Stimulated activated naive CD8-positive, alpha-beta T cell treated with anti-CD3 and anti-CD28 coated beads, Interleukin-15, amount 100 ng/mL, for 72 hours (primary cell): ENCODE measurements around the gene C1QTNF5.

Experiments used
- ATAC-seq: fragments of 150-1000 bp; cut with Tn5 transposase; 2 replicates; pipeline ENCODE4 v1.10.0; 2021; ENCODE audit warnings: mild to moderate bottlenecking, moderate library complexity
- DNase-seq, 2 donors: peaks; one replicate each; pipeline ENCODE4 v3.0.0; 2021 to 2022
- H3K27ac Mint-ChIP-seq, 2 donors: one replicate each; pipeline ENCODE4 v1.8.0; 2022; ENCODE audit warnings: mild to moderate bottlenecking in 2 of 2, mixed read lengths in 2 of 2, moderate library complexity in 2 of 2
- H3K27me3 Mint-ChIP-seq: one replicate; pipeline ENCODE4 v1.8.0; 2022; ENCODE audit warnings: mixed read lengths
- H3K4me1 Mint-ChIP-seq: one replicate; pipeline ENCODE4 v1.8.0; 2022; ENCODE audit warnings: mild to moderate bottlenecking, mixed read lengths
- H3K4me3 Mint-ChIP-seq, 2 donors: one replicate each; pipeline ENCODE4 v1.8.0; 2022; ENCODE audit warnings: mild to moderate bottlenecking in 2 of 2, mixed read lengths in 2 of 2, moderate library complexity in 1 of 2
- H3K9me3 Mint-ChIP-seq, 2 donors: one replicate each; pipeline ENCODE4 v1.8.0; 2022; ENCODE audit warnings: mixed read lengths in 2 of 2

C1QTNF5 gene

DNA sequence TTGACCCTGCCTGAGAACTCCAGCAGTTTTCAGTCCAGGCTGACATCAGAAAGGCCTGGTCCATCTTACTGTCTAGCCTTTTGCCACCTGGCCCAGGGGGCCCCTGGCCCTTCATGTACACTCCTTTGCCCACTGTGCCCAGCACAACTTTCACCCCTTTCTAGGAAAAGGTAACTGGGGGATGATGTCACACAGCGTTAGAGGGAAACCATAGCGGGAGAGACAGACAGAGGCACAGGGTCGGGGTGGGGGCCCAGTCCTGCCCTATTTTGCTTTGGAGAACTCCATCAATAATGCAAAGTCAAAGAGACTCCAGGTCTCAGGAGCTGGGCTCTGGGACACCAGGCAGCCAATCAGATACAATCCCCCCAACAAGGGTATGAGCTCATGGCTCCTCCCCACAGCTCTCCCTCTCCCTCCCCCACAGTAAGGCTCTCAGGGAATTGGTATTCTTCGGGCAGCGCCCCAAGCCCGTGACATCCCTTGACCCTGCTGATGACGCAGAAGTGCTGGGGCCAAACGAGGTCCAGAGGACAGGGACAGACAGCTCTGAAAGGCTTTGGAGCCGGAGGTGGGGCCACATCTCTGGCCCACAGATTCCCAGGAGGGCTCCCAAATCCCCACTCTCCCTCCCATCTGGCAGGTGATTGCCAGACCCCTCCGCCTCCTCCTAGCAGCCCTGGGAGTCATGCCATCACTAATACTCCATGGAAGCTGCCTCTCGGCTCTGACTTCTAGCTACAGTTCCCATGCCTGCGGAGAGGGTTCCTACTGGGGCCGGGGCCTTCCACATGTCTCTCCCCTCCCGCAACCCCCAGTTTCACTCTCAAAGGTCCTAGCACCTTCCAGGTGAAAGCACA is 34.9 kb upstream of the C1QTNF5 start:
- Mint-ChIP-seq H3K27ac (no peak overlapping the region), H3K4me1 (peaks cover 27% of the 10 kb centered on the region), H3K9me3 (no peaks in the 10 kb centered on the region), H3K4me3 (no peak overlapping the region), H3K27me3 (peaks cover 11% of the 10 kb centered on the region)
- DNase-seq (no peak), ATAC-seq (no peak)

- ATAC-seq (no peak), DNase-seq (no peak)
- Mint-ChIP-seq H3K4me3 (no peak overlapping the region), H3K9me3 (no peaks in the 10 kb centered on the region), H3K27ac (no peak overlapping the region), H3K27me3 (peaks cover 19% of the 10 kb centered on the region), H3K4me1 (peaks cover 27% of the 10 kb centered on the region)
Observed at GRCh38 chr11:119374632-119375336, 34.1 kb upstream of the C1QTNF5 start.

DNA sequence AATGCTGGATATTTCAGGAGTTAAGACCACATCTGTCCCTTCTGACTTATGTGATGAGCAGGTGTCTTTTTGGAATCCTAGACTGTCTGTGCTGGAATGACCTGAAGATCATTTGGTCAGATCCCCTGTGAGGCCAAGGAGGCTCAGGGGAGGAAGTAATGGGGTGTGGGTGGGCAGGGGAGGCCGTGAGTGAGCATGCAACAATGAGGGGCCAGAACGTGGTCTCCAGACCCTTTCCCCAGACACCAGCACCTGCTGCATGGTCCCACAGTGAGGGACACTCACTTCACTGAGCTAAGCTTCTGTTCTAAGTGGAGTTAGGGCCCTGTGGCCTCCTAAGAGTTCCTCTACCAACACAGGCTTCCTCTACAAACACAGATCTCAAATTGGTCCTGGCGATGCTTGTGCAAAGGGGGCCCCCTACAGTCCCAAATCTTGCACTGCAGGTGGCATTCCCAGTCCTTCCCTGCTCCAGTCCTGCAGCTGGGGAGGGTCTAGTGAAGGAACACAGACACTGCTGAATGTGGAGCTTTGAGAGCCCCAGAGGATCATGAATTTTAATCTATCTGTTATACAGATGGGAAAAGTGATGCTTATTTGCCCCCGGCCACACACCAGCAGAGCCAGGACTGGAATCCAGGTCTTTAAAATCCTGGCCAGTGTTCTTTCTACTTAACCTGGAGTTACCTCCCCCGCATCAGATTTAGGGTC is 33.4 kb upstream of the C1QTNF5 start:
- Mint-ChIP-seq H3K27ac (no peak overlapping the region), H3K27me3 (peaks cover 26% of the 10 kb centered on the region), H3K9me3 (no peaks in the 10 kb centered on the region), H3K4me1 (peaks cover 27% of the 10 kb centered on the region), H3K4me3 (no peak overlapping the region)
- DNase-seq (no peak), ATAC-seq (no peak)

- peak; percentile 33 for ATAC-seq
- H3K4me1 Mint-ChIP-seq = peaks cover 25% of the 10 kb centered on the region
- H3K27ac Mint-ChIP-seq = peak overlapping the region in 1 of 2 donors; percentile 69
- H3K9me3 Mint-ChIP-seq = no peaks in the 10 kb centered on the region
- H3K27me3 Mint-ChIP-seq = peaks cover 33% of the 10 kb centered on the region
- no peak for DNase-seq
- no peak overlapping the region for H3K4me3 Mint-ChIP-seq
Observed at GRCh38 chr11:119373059-119373920, 32.6 kb upstream of the C1QTNF5 start.

DNA sequence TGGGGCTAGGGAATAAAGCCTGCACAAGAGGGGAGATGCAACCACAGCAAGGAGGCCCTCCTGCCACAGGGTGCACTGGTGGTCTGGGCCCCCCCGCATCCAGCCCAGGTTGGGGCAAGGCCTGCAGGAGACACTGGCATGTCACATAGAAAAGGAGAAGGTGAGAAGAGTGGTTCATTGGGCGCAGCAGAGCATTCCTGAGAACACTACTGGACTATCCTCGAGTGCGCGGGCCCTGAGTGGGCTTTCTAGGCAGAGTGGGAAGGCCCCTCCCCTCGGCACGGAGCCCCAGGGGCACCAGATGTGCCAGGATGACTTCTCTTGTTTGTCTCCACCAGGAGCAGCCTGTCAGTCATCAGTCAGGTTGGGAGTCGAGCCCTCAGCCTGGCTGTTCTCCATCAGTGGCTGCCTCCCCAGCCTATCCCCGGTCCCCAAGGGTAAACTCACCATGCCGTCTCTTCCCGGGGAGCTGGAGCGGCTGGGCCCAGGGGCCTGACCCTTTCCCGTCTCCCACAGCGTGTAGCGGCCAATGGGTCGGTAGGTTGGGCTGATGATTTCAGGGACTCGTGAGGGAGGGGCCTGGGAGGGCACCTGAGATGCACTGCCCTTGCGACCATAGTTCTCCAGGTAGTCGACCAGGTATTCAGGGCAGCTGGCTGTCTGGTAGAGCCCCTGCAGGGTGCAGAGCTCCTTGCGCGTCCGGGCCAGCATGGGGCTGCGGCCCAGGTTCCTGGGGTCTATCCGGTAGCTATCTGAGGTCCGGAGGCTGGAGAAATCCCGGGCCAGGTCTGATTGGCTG is 31.8 kb upstream of the C1QTNF5 start:
- ATAC-seq = no peak
- peaks cover 17% of the 10 kb centered on the region for H3K4me1 Mint-ChIP-seq
- H3K27ac Mint-ChIP-seq = no peak overlapping the region
- no peak for DNase-seq
- peaks cover 41% of the 10 kb centered on the region for H3K27me3 Mint-ChIP-seq
- H3K9me3 Mint-ChIP-seq = no peaks in the 10 kb centered on the region
- H3K4me3 Mint-ChIP-seq = no peak overlapping the region

GRCh38 chr11:119371778-119372182 is 31.1 kb upstream of the C1QTNF5 start:
- no peak overlapping the region for H3K27ac Mint-ChIP-seq
- no peak overlapping the region for H3K4me3 Mint-ChIP-seq
- no peaks in the 10 kb centered on the region for H3K9me3 Mint-ChIP-seq
- no peak for ATAC-seq
- no peak for DNase-seq
- H3K27me3 Mint-ChIP-seq = peaks cover 48% of the 10 kb centered on the region
- peaks cover 13% of the 10 kb centered on the region for H3K4me1 Mint-ChIP-seq

- Mint-ChIP-seq H3K9me3 (no peaks in the 10 kb centered on the region), H3K4me1 (peaks cover 13% of the 10 kb centered on the region), H3K27me3 (peaks cover 54% of the 10 kb centered on the region), H3K4me3 (no peak overlapping the region), H3K27ac (no peak overlapping the region)
- ATAC-seq (no peak), DNase-seq (no peak)
Observed at GRCh38 chr11:119371067-119371601, 30.5 kb upstream of the C1QTNF5 start.

DNA sequence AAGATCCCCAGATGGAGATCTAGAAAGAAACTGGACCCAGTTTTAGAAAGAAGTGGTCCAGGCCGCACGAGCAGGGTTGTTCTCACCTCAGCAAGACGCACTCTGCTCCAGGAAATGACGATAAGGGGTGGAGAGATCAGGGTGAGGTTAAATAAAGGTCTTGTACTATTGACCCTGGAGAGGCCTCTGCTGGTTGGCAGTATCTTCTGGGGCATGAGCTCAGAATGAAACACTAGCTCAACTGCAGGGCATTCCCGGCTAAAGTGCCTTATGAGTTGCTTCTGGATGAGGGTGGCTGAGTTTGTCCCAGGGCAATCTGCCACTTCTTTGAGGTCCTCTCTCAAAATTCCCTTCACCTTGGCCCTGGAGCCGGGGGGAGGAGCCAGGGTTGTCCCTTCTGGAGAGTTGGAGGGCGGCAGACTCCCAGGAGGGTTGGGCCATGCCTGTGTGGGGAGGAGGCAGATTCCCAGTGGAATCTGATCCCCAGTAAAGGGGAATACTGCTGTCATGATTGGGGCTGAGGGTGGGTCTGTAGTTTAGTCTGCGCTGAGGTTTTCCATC is 29.9 kb upstream of the C1QTNF5 start:
- H3K9me3 Mint-ChIP-seq = no peaks in the 10 kb centered on the region
- H3K4me1 Mint-ChIP-seq = peaks cover 13% of the 10 kb centered on the region
- DNase-seq (no peak), ATAC-seq (no peak)
- H3K27ac Mint-ChIP-seq = no peak overlapping the region
- peaks cover 60% of the 10 kb centered on the region for H3K27me3 Mint-ChIP-seq
- no peak overlapping the region for H3K4me3 Mint-ChIP-seq

DNA sequence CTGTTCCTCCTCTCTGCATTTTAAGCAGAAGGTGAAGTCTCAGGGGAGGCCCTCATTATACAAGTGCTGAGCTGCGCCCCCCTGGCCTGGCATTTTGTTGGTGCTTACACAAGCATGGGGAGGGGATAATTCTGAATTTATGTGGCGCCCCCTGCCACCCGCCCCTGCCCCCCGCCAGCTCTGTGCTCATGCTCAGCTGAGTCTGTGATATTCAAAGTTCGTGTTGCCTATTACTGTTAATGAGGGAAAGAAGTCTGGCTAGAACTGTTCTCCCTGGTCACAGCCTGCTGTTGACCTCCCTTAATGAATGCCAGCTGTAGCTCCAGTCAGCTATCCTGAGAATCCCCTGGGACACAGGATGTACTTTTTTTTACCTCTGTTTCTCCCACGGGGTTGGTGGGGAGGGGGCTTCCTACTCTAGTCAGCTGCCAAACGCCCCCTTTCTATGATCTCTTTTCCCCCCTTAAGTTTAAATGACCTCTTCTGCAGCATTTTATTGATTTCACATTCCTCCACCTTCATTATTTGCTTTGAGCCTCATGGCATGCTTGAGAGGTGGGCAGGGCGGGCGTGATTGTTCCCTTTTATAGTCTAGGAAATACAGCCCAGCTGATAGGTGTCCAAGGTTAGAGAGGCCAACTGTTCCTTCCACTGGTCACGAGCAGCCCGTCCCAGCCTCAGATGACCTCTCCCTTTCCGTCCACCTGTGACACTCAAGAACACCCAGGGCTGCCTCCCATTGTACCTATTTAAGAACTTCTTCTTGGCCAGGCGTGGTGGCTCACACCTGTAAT is 28.6 kb upstream of the C1QTNF5 start:
- Mint-ChIP-seq H3K4me1 (peaks cover 20% of the 10 kb centered on the region), H3K4me3 (no peak overlapping the region), H3K27ac (no peak overlapping the region), H3K27me3 (peaks cover 72% of the 10 kb centered on the region), H3K9me3 (no peaks in the 10 kb centered on the region)
- ATAC-seq (no peak), DNase-seq (no peak)

DNA sequence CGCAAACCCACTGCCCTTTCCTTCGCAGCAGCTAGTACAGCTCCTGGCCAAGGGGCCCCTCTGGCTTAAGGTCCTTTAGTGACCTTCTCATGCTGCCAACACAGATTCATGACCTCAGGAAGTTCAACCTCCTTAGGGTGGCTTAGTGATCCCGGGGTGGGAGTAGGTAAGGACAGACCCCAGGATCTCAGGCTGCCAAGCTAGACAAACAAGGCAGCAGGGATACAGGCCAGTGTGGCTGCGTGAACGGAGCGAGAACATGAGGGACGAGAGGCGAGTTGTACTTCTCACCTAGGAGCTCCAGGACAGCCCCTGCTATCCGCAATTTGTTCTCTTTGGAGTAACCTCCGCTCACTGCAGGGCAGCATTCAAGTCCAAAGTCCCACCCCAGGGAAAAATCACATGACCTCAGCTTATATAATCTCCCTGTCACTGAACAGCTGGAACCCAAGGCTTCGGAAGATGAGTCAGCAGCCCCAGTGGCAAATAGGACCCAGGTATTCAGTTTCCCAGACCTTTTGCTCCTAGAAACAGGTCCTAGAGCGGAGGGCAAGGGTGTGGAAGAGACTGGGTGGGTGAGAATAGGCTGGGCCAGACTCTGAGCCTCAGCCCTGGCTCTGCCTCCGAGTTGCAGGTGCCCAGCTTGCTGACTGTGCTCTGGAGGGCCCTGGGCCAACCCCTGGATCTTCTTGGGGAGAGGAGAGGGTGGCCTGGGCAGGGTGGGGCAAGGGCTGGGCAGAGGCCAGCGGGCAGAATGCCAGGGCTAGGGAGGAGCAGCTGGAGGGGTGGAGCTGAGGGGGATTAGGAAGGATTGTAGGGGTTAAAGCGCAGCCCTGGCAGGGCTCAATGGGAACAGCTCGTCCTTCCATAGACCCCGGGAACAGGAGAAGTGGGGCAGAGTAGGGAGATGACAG is 27.7 kb upstream of the C1QTNF5 start:
- Mint-ChIP-seq H3K27me3 (peaks cover 77% of the 10 kb centered on the region), H3K4me1 (peaks cover 14% of the 10 kb centered on the region), H3K27ac (no peak overlapping the region), H3K9me3 (no peaks in the 10 kb centered on the region), H3K4me3 (no peak overlapping the region)
- ATAC-seq (no peak), DNase-seq (no peak)

GRCh38 chr11:119367661-119368120 is 27.0 kb upstream of the C1QTNF5 start:
- no peaks in the 10 kb centered on the region for H3K9me3 Mint-ChIP-seq
- no peak for ATAC-seq
- no peak overlapping the region for H3K27ac Mint-ChIP-seq
- H3K4me1 Mint-ChIP-seq = peaks cover 15% of the 10 kb centered on the region
- peaks cover 84% of the 10 kb centered on the region for H3K27me3 Mint-ChIP-seq
- no peak for DNase-seq
- no peak overlapping the region for H3K4me3 Mint-ChIP-seq

GRCh38 chr11:119366690-119367620 is 26.3 kb upstream of the C1QTNF5 start:
- H3K9me3 Mint-ChIP-seq = no peaks in the 10 kb centered on the region
- H3K4me3 Mint-ChIP-seq = no peak overlapping the region
- H3K27me3 Mint-ChIP-seq = peaks cover 84% of the 10 kb centered on the region
- peaks cover 15% of the 10 kb centered on the region for H3K4me1 Mint-ChIP-seq
- ATAC-seq (no peak), DNase-seq (no peak)
- H3K27ac Mint-ChIP-seq = no peak overlapping the region
